Ascending aorta (tissue), 2 donors: ENCODE results near the gene ARHGEF28. TPM values are rescaled to one million over a fixed set of nuclear protein-coding genes. Genes with fewer than 3 reads are reported as not detected.

Experiments
- DNase-seq, 2 donors: peaks; one replicate each; pipeline ENCODE4 v3.0.0-alpha.2; 2019; ENCODE audit warnings: low spot score in 2 of 2
- H3K27ac ChIP-seq, 2 donors: fragments of 200-600 bp; sonication (generic); one replicate each; pipeline ENCODE4 v1.5.1; 2016 to 2017; ENCODE audit warnings: mild to moderate bottlenecking in 1 of 2
- H3K27me3 ChIP-seq: fragments of 200-600 bp; sonication (generic); one replicate; pipeline ENCODE4 v1.5.1; 2017
- H3K36me3 ChIP-seq, 2 donors: fragments of 200-600 bp; sonication (generic); one replicate each; pipeline ENCODE4 v1.5.1; 2016
- H3K4me1 ChIP-seq, 2 donors: fragments of 200-600 bp; sonication (generic); one replicate each; pipeline ENCODE4 v1.5.1; 2016 to 2017; ENCODE audit warnings: mild to moderate bottlenecking in 1 of 2
- H3K4me3 ChIP-seq, 2 donors: fragments of 200-600 bp; sonication (generic); one replicate each; pipeline ENCODE4 v1.5.1; 2016 to 2017; ENCODE audit warnings: mild to moderate bottlenecking in 1 of 2
- H3K9me3 ChIP-seq, 2 donors: fragments of 200-600 bp; sonication (generic); one replicate each; pipeline ENCODE4 v1.5.1; 2016
- CTCF ChIP-seq, 3 experiments: fragments of 200-600 bp in 2 of 3; fragments of 450-650 bp in 1 of 3; sonication (generic) in 2 of 3; IDR thresholded peaks; one replicate each; pipeline ENCODE4 v1.5.1; 2016 to 2019; ENCODE audit warnings: antibody characterized with exemption in 3 of 3, mild to moderate bottlenecking in 1 of 3, moderate library complexity in 1 of 3
- intact Hi-C: fragments of 100-400 bp; cut with DNase I; formaldehyde crosslinking; loops from one replicate; pipeline ENCODE4 v1.15.1; 2023
- total RNA-seq: library from RNA; depleted of rRNA; stranded (reverse); fragments of >200 nt; gene quantifications from one replicate; pipeline ENCODE4 v1.1.0, GENCODE V29; 2016

The ARHGEF28 gene
- total RNA-seq, 1 donor from 2014 or later: 15.1 TPM

- H3K4me3 ChIP-seq: no peak overlapping the region
- TF ChIP-seq CTCF (IDR thresholded peaks at IDR 0.05): no peak
- no peak for DNase-seq
- no peaks in the 10 kb centered on the region for H3K27me3 ChIP-seq
- no peaks in the 10 kb centered on the region for H3K36me3 ChIP-seq
- H3K9me3 ChIP-seq: no peaks in the 10 kb centered on the region
- intact Hi-C loops: no loop called here
- no peak overlapping the region for H3K27ac ChIP-seq
- peaks cover 0 to 8% of the 10 kb centered on the region in 2 donors for H3K4me1 ChIP-seq
Measured at GRCh38 chr5:73647721-73648120, 21.7 kb downstream of the ARHGEF28 start.

GRCh38 chr5:73648515-73648914 is 22.5 kb downstream of the ARHGEF28 start:
- no peaks in the 10 kb centered on the region for H3K9me3 ChIP-seq
- H3K27ac ChIP-seq: no peak overlapping the region
- no peak for TF ChIP-seq CTCF (IDR thresholded peaks at IDR 0.05)
- H3K27me3 ChIP-seq: no peaks in the 10 kb centered on the region
- no peaks in the 10 kb centered on the region for H3K36me3 ChIP-seq
- DNase-seq: no peak
- intact Hi-C loops: no loop called here
- no peak overlapping the region for H3K4me3 ChIP-seq
- peaks cover 0 to 8% of the 10 kb centered on the region in 2 donors for H3K4me1 ChIP-seq

GRCh38 chr5:73649926-73650325 is 23.9 kb downstream of the ARHGEF28 start:
- Histone ChIP-seq H3K36me3 (no peaks in the 10 kb centered on the region), H3K27ac (no peak overlapping the region), H3K9me3 (no peaks in the 10 kb centered on the region), H3K27me3 (no peaks in the 10 kb centered on the region), H3K4me1 (peaks cover under 1 to 21% of the 10 kb centered on the region in 2 donors), H3K4me3 (no peak overlapping the region)
- intact Hi-C loops: no loop called here
- no peak for TF ChIP-seq CTCF (IDR thresholded peaks at IDR 0.05)
- no peak for DNase-seq

- H3K4me1 ChIP-seq: peaks cover 4 to 26% of the 10 kb centered on the region in 2 donors
Measured at GRCh38 chr5:73652391-73652790, 26.4 kb downstream of the ARHGEF28 start.

GRCh38 chr5:73654171-73654811 is 28.3 kb downstream of the ARHGEF28 start:
- H3K27ac ChIP-seq: peak overlapping the region; percentile 64 to 67
- H3K4me1 ChIP-seq: peaks cover 4 to 22% of the 10 kb centered on the region in 2 donors
- no peak for DNase-seq
- no peak overlapping the region for H3K4me3 ChIP-seq
- H3K9me3 ChIP-seq: no peaks in the 10 kb centered on the region
- H3K27me3 ChIP-seq: no peaks in the 10 kb centered on the region
- no peaks in the 10 kb centered on the region for H3K36me3 ChIP-seq
- intact Hi-C loops: no loop called here
- no peak for TF ChIP-seq CTCF (IDR thresholded peaks at IDR 0.05)

More at GRCh38 chr5:73652391-73652790, 26.4 kb downstream of the ARHGEF28 start:
- Histone ChIP-seq H3K4me3 (no peak overlapping the region), H3K36me3 (no peaks in the 10 kb centered on the region), H3K27me3 (no peaks in the 10 kb centered on the region), H3K27ac (no peak overlapping the region), H3K9me3 (no peaks in the 10 kb centered on the region)
- intact Hi-C loops: no loop called here
- TF ChIP-seq CTCF (IDR thresholded peaks at IDR 0.05): no peak
- DNase-seq: no peak
